Aorta (tissue), 5 donors: ENCODE results near the gene ILF3. TPM values are rescaled to one million over a fixed set of nuclear protein-coding genes. Genes with fewer than 3 reads are reported as not detected.

Source experiments
- ATAC-seq: fragments of 200-7000 bp; cut with Tn5 transposase; one replicate; pipeline ENCODE4 v1.9.1; 2022; ENCODE audit warnings: moderate library complexity; ENCODE audit not compliant: low FRiP score
- DNase-seq, 2 donors: peaks; one replicate each; pipeline ENCODE4 v3.0.0-alpha.2; 2020
- H3K27ac ChIP-seq, 2 donors: one replicate each; pipeline ENCODE4 v1.5.1; 2013; ENCODE audit warnings: low read length in 2 of 2, mild to moderate bottlenecking in 2 of 2, moderate library complexity in 2 of 2, control low read depth in 1 of 2, inconsistent platforms in 1 of 2, low read depth in 1 of 2
- H3K27me3 ChIP-seq, 2 donors: one replicate each; pipeline ENCODE4 v1.6.1; 2013; ENCODE audit warnings: control low read depth in 1 of 2, low read length in 1 of 2, mild to moderate bottlenecking in 1 of 2, moderate library complexity in 1 of 2; ENCODE audit not compliant: insufficient read depth in 2 of 2, control insufficient read depth in 1 of 2
- H3K36me3 ChIP-seq, 2 donors: one replicate each; pipeline ENCODE4 v1.6.1; 2013; ENCODE audit warnings: control low read depth in 1 of 2, low read length in 1 of 2, mild to moderate bottlenecking in 1 of 2; ENCODE audit not compliant: insufficient read depth in 2 of 2, control insufficient read depth in 1 of 2
- H3K4me1 ChIP-seq, 2 donors: one replicate each; pipeline ENCODE4 v1.6.1; 2013; ENCODE audit warnings: low read length in 2 of 2, control low read depth in 1 of 2, mild to moderate bottlenecking in 1 of 2, moderate library complexity in 1 of 2; ENCODE audit not compliant: insufficient read depth in 2 of 2, control insufficient read depth in 1 of 2
- H3K4me3 ChIP-seq, 2 donors: one replicate each; pipeline ENCODE4 v1.5.1; 2013; ENCODE audit warnings: low read length in 2 of 2, control low read depth in 1 of 2, mild to moderate bottlenecking in 1 of 2
- H3K9me3 ChIP-seq: one replicate; pipeline ENCODE4 v1.6.1; 2013; ENCODE audit warnings: mild to moderate bottlenecking, low read length; ENCODE audit not compliant: control insufficient read depth
- WGBS, 2 donors: extraction: QIAGEN DNeasy Blood & Tissue Kit; methylation state at CpG; one replicate each; pipeline ENCODE4 v1.1.7; 2013; 5-methylcytosine and 5-hydroxymethylcytosine counted together
- intact Hi-C, 2 donors: fragments of 100-400 bp; cut with DNase I; formaldehyde crosslinking; loops; one replicate each; pipeline versions ENCODE4 v1.14.2 to v1.15.0; 2022
- polyA plus RNA-seq, 2 donors: library from polyadenylated mRNA; stranded (reverse); fragments of 200-250 nt; gene quantifications; one replicate each; pipeline ENCODE4 v1.2.3, GENCODE V29; 2013
- total RNA-seq, 2 donors: library from RNA; stranded (reverse); fragmentation: NEBNext Ultra II Directional; extraction: Animal tissue kit (Norgen Biotek cat#: 25700); gene quantifications; one replicate each; pipeline ENCODE4 v1.2.1, GENCODE V29; 2021
- donor health status: healthy with polysubstance abuse.
- donor health status: Bipolar disorder and iron deficiency.
- donor health status: DM: no; HTN: no; CAD: no.
- donor health status: DM: no; HTN: no; CAD: no.
- donor health status: DM: yes; HTN: yes; CAD: no.

ILF3 gene
- total and polyA plus RNA-seq, 4 donors = 40.2 to 190 (median 139) TPM

DNA sequence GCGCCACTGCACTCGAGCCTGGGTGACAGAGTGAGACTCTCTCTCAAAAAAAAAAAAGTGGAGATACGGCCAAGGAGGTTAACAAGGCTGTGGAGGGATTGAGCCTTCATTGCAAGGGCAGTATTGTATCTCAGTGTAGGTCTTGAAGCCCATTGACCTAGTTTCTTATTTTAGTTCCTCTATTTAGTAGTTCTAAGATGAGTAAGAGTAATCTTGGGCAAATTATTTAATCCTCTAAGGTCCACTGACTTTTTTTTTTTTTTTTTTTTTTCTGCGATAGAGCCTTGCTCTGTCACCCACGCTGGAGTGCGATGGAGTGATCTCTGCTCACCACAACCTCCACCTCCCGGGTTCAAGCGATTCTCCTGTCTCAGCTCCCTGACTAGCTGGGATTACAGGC is 14.3 kb upstream of the ILF3 start:
- Histone ChIP-seq H3K4me1 (no peaks in the 10 kb centered on the region), H3K9me3 (no peaks in the 10 kb centered on the region), H3K36me3 (peaks cover 0 to 10% of the 10 kb centered on the region in 2 donors), H3K4me3 (no peak overlapping the region), H3K27ac (no peak overlapping the region), H3K27me3 (no peaks in the 10 kb centered on the region)
- intact Hi-C loops = no loop called here
- WGBS, 2 donors = 81 to 83% methylated on average over 8 of the region's 8 CpGs
- DNase-seq (no peak), ATAC-seq (no peak)

DNA sequence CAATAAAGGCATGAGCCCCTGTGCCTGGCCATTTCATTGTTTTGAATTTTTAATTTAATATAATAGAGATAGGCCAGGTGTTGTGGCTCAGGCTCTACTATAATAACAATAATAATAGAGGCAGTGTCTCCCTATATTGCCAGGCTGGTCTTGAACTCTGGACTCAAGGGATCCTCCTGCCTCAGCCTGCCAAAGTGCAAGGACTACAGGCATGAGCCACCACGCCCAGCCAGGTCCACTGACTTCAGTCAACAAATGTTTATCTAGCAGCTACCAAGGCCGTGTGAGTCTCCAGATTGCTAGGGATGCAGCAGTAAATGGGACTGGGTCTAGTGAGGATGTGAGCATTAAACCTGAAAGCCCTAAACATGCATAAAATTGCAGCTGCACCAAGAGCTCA is 13.8 kb upstream of the ILF3 start:
- ATAC-seq = no peak
- Histone ChIP-seq H3K4me3 (no peak overlapping the region), H3K4me1 (no peaks in the 10 kb centered on the region), H3K27me3 (no peaks in the 10 kb centered on the region), H3K36me3 (peaks cover 0 to 7% of the 10 kb centered on the region in 2 donors), H3K9me3 (no peaks in the 10 kb centered on the region), H3K27ac (no peak overlapping the region)
- WGBS, 2 donors = 81 to 83% methylated on average over 2 of the region's 2 CpGs
- intact Hi-C loops = no loop called here
- no peak for DNase-seq

DNA sequence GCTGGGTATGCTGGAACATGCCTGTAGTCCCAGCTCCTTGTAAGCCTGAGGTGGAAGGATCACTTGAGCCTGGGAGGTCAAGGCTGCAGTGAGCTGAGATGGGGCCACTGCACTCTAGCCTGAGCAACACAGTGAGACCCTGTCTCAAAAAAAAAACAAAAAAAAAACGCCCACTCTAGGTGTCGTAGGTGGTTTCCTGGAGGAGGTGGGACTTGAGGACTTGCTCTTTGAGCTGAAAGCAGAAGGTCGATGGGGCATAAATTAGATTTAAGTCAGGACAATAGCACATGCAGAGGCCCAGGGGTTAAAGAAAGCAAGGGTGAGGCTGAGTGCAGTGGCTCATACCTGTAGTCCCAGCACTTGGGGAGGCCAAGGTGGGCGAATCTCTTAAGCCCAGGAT is 12.9 kb upstream of the ILF3 start:
- H3K36me3 ChIP-seq = peaks cover 0 to 7% of the 10 kb centered on the region in 2 donors
- intact Hi-C loops = no loop called here

DNA sequence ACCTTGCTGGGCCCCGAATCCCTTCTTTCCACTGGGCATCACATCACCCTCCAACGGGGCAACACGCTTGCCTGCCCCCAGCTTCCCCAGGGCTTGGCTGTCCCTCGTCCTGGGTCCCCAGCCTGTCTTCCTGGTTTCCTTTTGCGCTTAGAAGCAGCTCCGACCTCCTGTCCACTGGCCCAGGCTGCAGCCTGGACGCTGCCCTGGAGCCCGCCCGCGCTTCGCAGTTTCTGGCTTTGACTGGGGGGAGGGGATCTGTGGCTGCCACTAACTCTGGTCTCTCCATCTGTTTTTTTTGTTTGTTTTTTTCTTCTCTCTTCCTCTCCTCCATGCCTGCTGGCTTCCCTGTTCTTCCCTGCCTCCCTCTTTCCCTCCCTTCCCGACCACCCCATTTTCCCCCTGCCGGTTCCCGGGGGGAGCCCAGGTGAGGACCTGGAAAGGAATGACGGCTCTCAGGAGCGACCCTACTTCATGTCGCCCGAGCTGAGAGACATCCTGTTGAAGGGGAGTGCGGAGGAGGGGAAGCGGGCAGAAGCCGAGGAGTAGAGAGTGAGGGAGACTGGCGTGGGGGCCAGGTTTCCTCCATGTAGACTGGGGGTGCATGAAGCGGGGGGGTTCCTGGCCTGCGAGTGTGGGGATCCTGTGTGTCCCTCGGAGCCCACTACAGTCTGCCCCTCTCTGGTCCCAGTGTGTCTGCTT is 11.5 kb upstream of the ILF3 start:
- H3K4me3 ChIP-seq = no peak overlapping the region
- H3K4me1 ChIP-seq = peaks cover 0 to 4% of the 10 kb centered on the region in 2 donors
- no peaks in the 10 kb centered on the region for H3K9me3 ChIP-seq
- no peaks in the 10 kb centered on the region for H3K27me3 ChIP-seq
- ATAC-seq = no peak
- no peak for DNase-seq
- 82 to 83% methylated on average over 25 of the region's 25 CpGs for WGBS, 2 donors
- H3K36me3 ChIP-seq = peaks cover 0 to 4% of the 10 kb centered on the region in 2 donors
- intact Hi-C loops = no loop called here
- H3K27ac ChIP-seq = no peak overlapping the region

More for the DNA sequence above, 12.9 kb upstream of the ILF3 start:
- no peaks in the 10 kb centered on the region for H3K9me3 ChIP-seq
- no peak for DNase-seq
- H3K27me3 ChIP-seq = no peaks in the 10 kb centered on the region
- ATAC-seq = no peak
- WGBS, 2 donors = 90 to 92% methylated on average over 4 of the region's 4 CpGs
- no peak overlapping the region for H3K27ac ChIP-seq
- H3K4me1 ChIP-seq = no peaks in the 10 kb centered on the region
- no peak overlapping the region for H3K4me3 ChIP-seq

DNA sequence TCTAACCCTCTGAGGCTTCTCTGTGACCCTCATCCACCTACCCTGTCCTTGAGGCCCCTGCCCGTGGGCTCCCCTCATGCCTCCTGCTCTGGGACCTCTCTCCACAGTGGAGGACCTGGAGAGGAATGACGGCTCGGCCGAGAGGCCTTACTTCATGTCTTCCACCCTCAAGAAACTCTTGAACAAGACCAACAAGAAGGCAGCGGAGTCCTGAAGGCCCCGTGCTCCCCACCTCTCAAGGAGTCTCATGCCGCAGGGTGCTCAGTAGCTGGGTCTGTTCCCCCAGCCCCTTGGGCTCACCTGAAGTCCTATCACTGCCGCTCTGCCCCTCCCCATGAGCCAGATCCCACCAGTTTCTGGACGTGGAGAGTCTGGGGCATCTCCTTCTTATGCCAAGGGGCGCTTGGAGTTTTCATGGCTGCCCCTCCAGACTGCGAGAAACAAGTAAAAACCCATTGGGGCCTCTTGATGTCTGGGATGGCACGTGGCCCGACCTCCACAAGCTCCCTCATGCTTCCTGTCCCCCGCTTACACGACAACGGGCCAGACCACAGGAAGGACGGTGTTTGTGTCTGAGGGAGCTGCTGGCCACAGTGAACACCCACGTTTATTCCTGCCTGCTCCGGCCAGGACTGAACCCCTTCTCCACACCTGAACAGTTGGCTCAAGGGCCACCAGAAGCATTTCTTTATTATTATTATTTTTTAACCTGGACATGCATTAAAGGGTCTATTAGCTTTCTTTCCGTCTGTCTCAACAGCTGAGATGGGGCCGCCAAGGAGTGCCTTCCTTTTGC is 10.8 kb upstream of the ILF3 start:
- DNase-seq (no peak), ATAC-seq (no peak)
- Histone ChIP-seq H3K27me3 (no peaks in the 10 kb centered on the region), H3K27ac (no peak overlapping the region), H3K9me3 (no peaks in the 10 kb centered on the region), H3K36me3 (no peaks in the 10 kb centered on the region), H3K4me1 (peaks cover 0 to 4% of the 10 kb centered on the region in 2 donors), H3K4me3 (no peak overlapping the region)
- intact Hi-C loops = no loop called here
- WGBS, 2 donors = 67 to 69% methylated on average over 21 of the region's 21 CpGs

DNA sequence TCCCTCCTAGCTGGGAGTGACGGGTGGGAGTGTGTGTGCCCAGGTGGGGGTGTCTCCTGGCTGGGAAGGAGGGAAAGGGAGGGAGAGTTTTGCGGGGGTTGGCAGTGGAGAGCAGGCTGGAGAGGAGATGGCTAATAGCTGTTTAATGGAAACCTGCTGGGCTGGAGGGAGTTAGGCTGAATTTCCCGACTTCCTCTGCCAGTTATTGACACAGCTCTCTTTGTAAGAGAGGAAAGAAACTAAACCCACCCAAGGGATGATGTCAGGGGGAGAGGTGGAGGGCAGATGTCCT is 10.2 kb upstream of the ILF3 start:
- no peaks in the 10 kb centered on the region for H3K36me3 ChIP-seq
- H3K4me1 ChIP-seq = peaks cover 0 to 4% of the 10 kb centered on the region in 2 donors
- DNase-seq (no peak), ATAC-seq (peak; percentile 24)
- intact Hi-C loops = loop anchor here (1.0 to 2.0 kb wide), 2 partner anchors 63 kb away; no protein-coding TSS in a partner anchor
- no peaks in the 10 kb centered on the region for H3K9me3 ChIP-seq
- no peaks in the 10 kb centered on the region for H3K27me3 ChIP-seq
- 23 to 44% methylated on average over 3 of the region's 3 CpGs for WGBS, 2 donors
- no peak overlapping the region for H3K27ac ChIP-seq
- no peak overlapping the region for H3K4me3 ChIP-seq

DNA sequence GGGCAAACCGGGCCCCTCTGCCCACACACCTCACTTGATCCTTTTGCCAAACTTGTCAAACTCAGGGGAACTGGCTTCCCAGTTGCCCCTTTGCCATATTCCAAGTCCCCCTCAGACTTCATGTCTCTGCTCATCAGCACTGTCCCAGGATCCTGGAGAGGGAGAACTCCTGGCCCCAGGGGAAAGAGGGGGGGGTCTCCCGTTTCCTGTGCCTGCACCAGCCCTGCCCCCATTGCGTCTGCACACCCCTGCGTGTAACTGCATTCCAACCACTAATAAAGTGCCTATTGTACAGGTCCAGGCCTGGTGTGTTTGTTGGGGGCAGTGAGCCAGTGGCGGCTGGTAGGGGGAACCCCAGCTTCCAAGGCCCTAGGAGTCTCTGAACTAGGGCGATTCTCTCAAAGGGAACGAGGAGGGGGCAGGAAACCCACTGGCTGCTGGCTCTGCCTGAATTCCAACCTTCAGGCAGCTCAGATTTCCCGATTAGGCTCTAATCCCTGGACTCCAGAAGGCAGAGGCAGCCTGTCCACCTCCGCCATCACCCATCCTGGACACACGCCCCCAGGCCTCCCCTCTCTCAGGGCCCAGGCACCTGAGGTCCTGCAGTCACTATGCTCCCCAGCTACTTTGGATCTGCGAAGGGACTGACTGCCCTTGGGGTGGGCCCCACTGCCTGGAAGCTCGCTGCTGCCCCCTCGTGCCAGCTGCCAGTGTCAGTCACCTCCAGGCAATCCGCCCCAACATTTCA is 9.7 kb upstream of the ILF3 start:
- intact Hi-C loops = loop anchor here (1.0 to 2.0 kb wide), 2 partner anchors 63 to 64 kb away; no protein-coding TSS in a partner anchor

DNA sequence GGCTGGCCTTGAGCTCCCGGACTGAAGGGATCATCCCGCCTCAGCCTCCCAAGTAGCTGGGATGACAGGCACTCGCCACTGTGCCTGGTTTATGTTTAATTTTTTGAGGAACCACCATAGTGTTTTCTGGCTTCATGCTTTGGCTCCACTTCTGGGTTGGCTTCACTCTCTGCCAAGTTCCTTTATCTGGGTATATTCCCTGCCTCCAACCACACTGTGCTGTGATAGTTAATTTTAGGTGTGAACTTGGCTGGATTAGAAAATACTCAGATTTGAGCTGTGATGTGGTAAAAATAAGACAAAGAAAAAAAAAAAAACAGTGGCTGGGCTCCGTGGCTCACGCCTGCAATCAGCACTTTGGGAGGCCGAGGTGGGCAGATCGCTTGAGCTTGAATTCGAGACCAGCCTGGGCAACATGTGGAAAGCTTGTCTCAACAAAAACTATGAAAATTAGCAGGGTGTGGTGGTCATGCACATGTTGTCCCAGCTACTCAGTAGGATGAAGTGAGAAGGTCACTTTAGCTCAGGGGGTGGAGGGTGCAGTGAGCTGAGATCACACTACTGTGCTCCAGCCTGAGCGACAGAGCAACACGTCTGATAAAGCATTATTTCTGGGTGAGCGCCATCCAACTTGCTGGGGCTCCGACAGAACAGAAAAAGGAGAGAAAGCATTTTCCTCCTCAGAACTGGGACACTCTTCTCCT is 7.5 kb upstream of the ILF3 start:
- ATAC-seq (no peak), DNase-seq (no peak)
- Histone ChIP-seq H3K27me3 (no peaks in the 10 kb centered on the region), H3K4me3 (no peak overlapping the region), H3K27ac (peak overlapping the region in 1 of 2 donors; percentile 49), H3K9me3 (no peaks in the 10 kb centered on the region), H3K4me1 (peaks cover 0 to 4% of the 10 kb centered on the region in 2 donors), H3K36me3 (no peaks in the 10 kb centered on the region)
- 9 to 10% methylated on average over 12 of the region's 12 CpGs for WGBS, 2 donors
- intact Hi-C loops = no loop called here

More for the DNA sequence above, 9.7 kb upstream of the ILF3 start:
- DNase-seq (peak; percentile 88 to 96), ATAC-seq (peak; percentile 94)
- Histone ChIP-seq H3K9me3 (no peaks in the 10 kb centered on the region), H3K4me1 (peaks cover 0 to 4% of the 10 kb centered on the region in 2 donors), H3K27me3 (no peaks in the 10 kb centered on the region), H3K36me3 (no peaks in the 10 kb centered on the region), H3K27ac (no peak overlapping the region), H3K4me3 (no peak overlapping the region)
- WGBS, 2 donors = 17% methylated on average over 13 to 14 of the region's 14 CpGs
